Endothelial cell of umbilical vein (primary cell): Measurements from ENCODE around the gene MRPS6. TPM values are rescaled to one million over a fixed set of nuclear protein-coding genes. Genes with fewer than 3 reads are reported as not detected.

Source experiments
- BruUV-seq: library from RNA; stranded (reverse); fragments of 400-500 nt; replicated peaks from 2 replicates; lab custom pipeline; 2021; lab: Mats Ljungman, UMichigan
- CTCF ChIA-PET: fragments of 300-600, 350-600 bp; sonication (Branson Sonifier 250); formaldehyde crosslinking; loops from one replicate; lab custom pipeline; 2021; ENCODE audit warnings: antibody characterized with exemption, inconsistent platforms; lab: Charles Lee
- POLR2A ChIA-PET: fragments of 300-600, 350-600 bp; sonication (Branson Sonifier 250); formaldehyde crosslinking; loops from one replicate; lab custom pipeline; 2021; ENCODE audit warnings: antibody characterized with exemption, inconsistent platforms; lab: Charles Lee
- DNase-seq: peaks from one replicate; pipeline ENCODE4 v3.0.0-alpha.2; 2011; ENCODE audit warnings: low read depth, low spot score
- FAIRE-seq: peaks from 2 replicates; lab custom pipeline; 2011; peaks lifted over from hg19 to GRCh38; lab: Jason Lieb, UNC
- H2AFZ ChIP-seq: 2 replicates; pipeline ENCODE4 v1.6.0; 2012; ENCODE audit warnings: low read depth, low read length, control low read depth, inconsistent platforms
- H3K27ac ChIP-seq: 2 replicates; pipeline ENCODE4 v1.5.1; 2011; ENCODE audit warnings: low read depth, mild to moderate bottlenecking, control low read depth, low read length, moderate library complexity; ENCODE audit not compliant: insufficient read depth
- H3K27me3 ChIP-seq, 2 experiments: 2 replicates each; pipeline versions ENCODE4 v1.6.0 to v1.6.1; 2011; ENCODE audit warnings: low read length in 2 of 2, mixed read lengths in 1 of 2; ENCODE audit not compliant: control insufficient read depth in 2 of 2, insufficient read depth in 2 of 2
- H3K36me3 ChIP-seq, 2 experiments: 2 replicates in 1 of 2; 3 replicates in 1 of 2; pipeline ENCODE4 v1.5.1; 2011; ENCODE audit warnings: low read length in 2 of 2, mild to moderate bottlenecking in 1 of 2, moderate library complexity in 1 of 2; ENCODE audit not compliant: control insufficient read depth in 2 of 2, insufficient read depth in 2 of 2; ENCODE audit errors: extremely low read depth in 1 of 2
- H3K4me1 ChIP-seq: 3 replicates; pipeline ENCODE4 v1.5.1; 2011; ENCODE audit warnings: mild to moderate bottlenecking, low read length; ENCODE audit not compliant: control insufficient read depth, insufficient read depth; ENCODE audit errors: extremely low read depth
- H3K4me2 ChIP-seq: 2 replicates; pipeline ENCODE4 v1.6.1; 2011; ENCODE audit warnings: low read length, control low read depth, mixed read lengths; ENCODE audit not compliant: insufficient read depth
- H3K4me3 ChIP-seq, 3 experiments: fragments of 200-600 bp in 1 of 3; sonication (generic), shearing (Covaris generic) in 1 of 3; replicated peaks in 1 of 3; 2 replicates each; pipeline ENCODE4 v1.5.1; 2011 to 2016; ENCODE audit warnings: control low read depth in 3 of 3, low read length in 3 of 3, mild to moderate bottlenecking in 2 of 3, inconsistent platforms in 1 of 3, low read depth in 1 of 3, moderate library complexity in 1 of 3; ENCODE audit not compliant: insufficient read depth in 1 of 3
- H3K79me2 ChIP-seq: 2 replicates; pipeline ENCODE4 v1.6.0; 2012; ENCODE audit warnings: low read length, inconsistent platforms; ENCODE audit not compliant: control insufficient read depth, insufficient read depth
- H3K9ac ChIP-seq: replicated peaks from 2 replicates; pipeline ENCODE3; 2011; ENCODE audit warnings: low read length, control low read depth; ENCODE audit not compliant: insufficient read depth; ENCODE audit errors: extremely low read depth
- H3K9me1 ChIP-seq: replicated peaks from 3 replicates; pipeline ENCODE4 v1.6.0; 2011; ENCODE audit warnings: mild to moderate bottlenecking, low read length; ENCODE audit not compliant: control insufficient read depth, insufficient read depth; ENCODE audit errors: extremely low read depth
- H3K9me3 ChIP-seq: replicated peaks from 2 replicates; pipeline ENCODE4 v1.5.1; 2012; ENCODE audit warnings: low read length, inconsistent platforms; ENCODE audit not compliant: control insufficient read depth, insufficient read depth
- H4K20me1 ChIP-seq: replicated peaks from 2 replicates; pipeline ENCODE3; 2011; ENCODE audit warnings: mild to moderate bottlenecking, low read length; ENCODE audit not compliant: control insufficient read depth, insufficient read depth; ENCODE audit errors: extremely low read depth
- FOS ChIP-seq: IDR thresholded peaks from 2 replicates; pipeline ENCODE4 v1.6.1; 2011; ENCODE audit warnings: mild to moderate bottlenecking, low read length, moderate library complexity, borderline replicate concordance; ENCODE audit not compliant: insufficient read depth
- GATA2 ChIP-seq: IDR thresholded peaks from 2 replicates; pipeline ENCODE4 v1.7.0; 2011; ENCODE audit warnings: low read depth, mild to moderate bottlenecking, moderate library complexity, mixed read lengths, low read length; ENCODE audit not compliant: insufficient read length, insufficient read depth
- JUN ChIP-seq: IDR thresholded peaks from 2 replicates; pipeline ENCODE4 v1.6.1; 2011; ENCODE audit warnings: borderline replicate concordance, low read depth; ENCODE audit not compliant: insufficient read length, insufficient read depth
- MYC ChIP-seq: IDR thresholded peaks from one replicate; pipeline ENCODE4 v1.6.1; 2011; ENCODE audit warnings: mild to moderate bottlenecking, low read depth, low read length
- POLR2A ChIP-seq: IDR thresholded peaks from 2 replicates; pipeline ENCODE4 v1.6.1; 2012; ENCODE audit warnings: low read depth, mild to moderate bottlenecking, control low read depth, low read length
- POLR2AphosphoS5 ChIP-seq: IDR thresholded peaks from 2 replicates; pipeline ENCODE4 v1.6.1; 2012; ENCODE audit warnings: low read depth, mild to moderate bottlenecking, control low read depth, low read length, moderate library complexity; ENCODE audit not compliant: insufficient read depth
- dilution Hi-C: fragments of 300-500 bp; cut with MboI; formaldehyde crosslinking; loops from one replicate; pipeline ENCODE4 v1.15.0; 2019; ENCODE audit warnings: low sequenced_read_pairs; ENCODE audit not compliant: extremely low pct_ligation_motif_present
- intact Hi-C: fragments of 100-400 bp; cut with micrococcal nuclease; formaldehyde crosslinking; loops from one replicate; pipeline ENCODE4 v1.10.0; 2022
- polyA plus RNA-seq, 4 experiments: library from polyadenylated mRNA; depleted of rRNA in 3 of 4; stranded (reverse) in 3 of 4; unstranded in 1 of 4; fragments of >200 nt; gene quantifications; 2 replicates each; pipeline versions ENCODE4 v1.2.1 to v1.2.3, GENCODE V29; 2011 to 2012; ENCODE audit warnings: missing spikeins in 1 of 4
- total RNA-seq: library from RNA; stranded (reverse); gene quantifications from 2 replicates; pipeline ENCODE4 v1.2.3, GENCODE V29; 2021
- TF ChIP-seq, protein P1 (sequence below): IDR thresholded peaks from 2 replicates; pipeline ENCODE4 v1.6.1; 2011; ENCODE audit not compliant: insufficient read depth, insufficient read length
- TF ChIP-seq, protein P2 (sequence below), 2 donors: IDR thresholded peaks; 1 replicate in 1 of 2; 2 replicates in 1 of 2; pipeline ENCODE4 v1.5.1; 2011; ENCODE audit warnings: low read length in 2 of 2, mild to moderate bottlenecking in 2 of 2, moderate library complexity in 2 of 2, control low read depth in 1 of 2, inconsistent platforms in 1 of 2, low read depth in 1 of 2; ENCODE audit not compliant: insufficient read depth in 1 of 2; ENCODE audit errors: extremely low read depth in 1 of 2

The MRPS6 gene
- total and polyA plus RNA-seq, 2 donors (not counting 3 experiments of a cell fraction or from before 2014, with no cell fraction given): 19.8 to 37.2 TPM

GRCh38 chr21:34177919-34178567 is 104.7 kb downstream of the MRPS6 start:
- DNase-seq: no peak
- FAIRE-seq: no peak
- Histone ChIP-seq H3K4me2 (no peak overlapping the region), H2AFZ (no peak overlapping the region), H3K9ac (no peak overlapping the region), H3K9me3 (no peaks in the 10 kb centered on the region), H3K4me3 (no peak overlapping the region), H3K79me2 (no peaks in the 10 kb centered on the region), H3K36me3 (no peaks in the 10 kb centered on the region), H4K20me1 (no peaks in the 10 kb centered on the region), H3K27me3 (peaks cover 4 to 15% of the 10 kb centered on the region in 2 experiments), H3K27ac (no peak overlapping the region), H3K9me1 (no peaks in the 10 kb centered on the region), H3K4me1 (no peaks in the 10 kb centered on the region)
- ChIA-PET CTCF (no interaction called here), POLR2A (no interaction called here)
- no TSS peak for BruUV-seq
- dilution Hi-C loops: no loop called here
- TF ChIP-seq, protein P1, sequence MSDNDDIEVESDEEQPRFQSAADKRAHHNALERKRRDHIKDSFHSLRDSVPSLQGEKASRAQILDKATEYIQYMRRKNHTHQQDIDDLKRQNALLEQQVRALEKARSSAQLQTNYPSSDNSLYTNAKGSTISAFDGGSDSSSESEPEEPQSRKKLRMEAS: no peak
- TF ChIP-seq, protein P2, sequence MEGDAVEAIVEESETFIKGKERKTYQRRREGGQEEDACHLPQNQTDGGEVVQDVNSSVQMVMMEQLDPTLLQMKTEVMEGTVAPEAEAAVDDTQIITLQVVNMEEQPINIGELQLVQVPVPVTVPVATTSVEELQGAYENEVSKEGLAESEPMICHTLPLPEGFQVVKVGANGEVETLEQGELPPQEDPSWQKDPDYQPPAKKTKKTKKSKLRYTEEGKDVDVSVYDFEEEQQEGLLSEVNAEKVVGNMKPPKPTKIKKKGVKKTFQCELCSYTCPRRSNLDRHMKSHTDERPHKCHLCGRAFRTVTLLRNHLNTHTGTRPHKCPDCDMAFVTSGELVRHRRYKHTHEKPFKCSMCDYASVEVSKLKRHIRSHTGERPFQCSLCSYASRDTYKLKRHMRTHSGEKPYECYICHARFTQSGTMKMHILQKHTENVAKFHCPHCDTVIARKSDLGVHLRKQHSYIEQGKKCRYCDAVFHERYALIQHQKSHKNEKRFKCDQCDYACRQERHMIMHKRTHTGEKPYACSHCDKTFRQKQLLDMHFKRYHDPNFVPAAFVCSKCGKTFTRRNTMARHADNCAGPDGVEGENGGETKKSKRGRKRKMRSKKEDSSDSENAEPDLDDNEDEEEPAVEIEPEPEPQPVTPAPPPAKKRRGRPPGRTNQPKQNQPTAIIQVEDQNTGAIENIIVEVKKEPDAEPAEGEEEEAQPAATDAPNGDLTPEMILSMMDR (IDR thresholded peaks at IDR 0.05; ENCODE audit: extremely low read depth in 1 of 2, insufficient read depth in 1 of 2, low read depth in 1 of 2, low read length in 2 of 2): no peak
- TF ChIP-seq JUN (no peak), FOS (no peak), POLR2A (no peak), POLR2AphosphoS5 (no peak), MYC (no peak), GATA2 (no peak)
- intact Hi-C loops: no loop called here
